ENCODE data around the gene CMPK2. TPM values are rescaled to one million over a fixed set of nuclear protein-coding genes. Genes with fewer than 3 reads are reported as not detected.
A peak's percentile ranks its signal among the peaks of the same experiment; 100 is the strongest.

Gene CMPK2
- polyA plus RNA-seq, 1 of the 3 experiments (the other 2 are of a cell fraction): 1.1 TPM

GRCh38 chr2:6864923-6865345 is 773 bp downstream of the CMPK2 start:
- no peaks in the 10 kb centered on the region for H3F3A ChIP-seq (replicated peaks; ENCODE audit: insufficient read depth)
- no peak overlapping the region for H3K27ac ChIP-seq (ENCODE audit: low read depth in 2 of 2, low read length in 1 of 2)
- peaks cover 5 to 10% of the 10 kb centered on the region in 2 experiments; a peak in 2 of 4 replicates for H3K4me1 ChIP-seq (ENCODE audit: control insufficient read depth in 1 of 2, insufficient read depth in 2 of 2, low read depth in 1 of 2, low read length in 1 of 2)
- H3K9me2 ChIP-seq: no peaks in the 10 kb centered on the region
- no peak overlapping the region for H3K9ac ChIP-seq
- no peaks in the 10 kb centered on the region for H3K27me3 ChIP-seq (ENCODE audit: insufficient read depth)
- 26% methylated on average over 18 of the region's 37 CpGs for WGBS (ENCODE audit: low lambda C conversion rate)
- H4K20me1 ChIP-seq (ENCODE audit: insufficient read depth): no peaks in the 10 kb centered on the region
- peak overlapping the region; percentile 75 to 82; a peak in 3 of 4 replicates for H3K4me3 ChIP-seq (ENCODE audit: low read depth in 2 of 2, low read length in 1 of 2)
- no peaks in the 10 kb centered on the region for H3K36me3 ChIP-seq (replicated peaks in 1 of 2; ENCODE audit: control insufficient read depth in 1 of 2, insufficient read depth in 2 of 2, low read length in 1 of 2)
- DNase-seq: no peak
- ChIA-PET CTCF (interaction anchor here (0.7 to 4.8 kb wide), 18 partner anchors 12 to 240 kb away, joined by 3 to 32 read pairs (median 4); partner anchors contain the start of gene RSAD2), POLR2A (no interaction called here)
- H2AFZ ChIP-seq (ENCODE audit: low read depth): peak overlapping the region; percentile 89; the same call in 1 of the 2 replicates
- no peak for TF ChIP-seq NFIC (IDR thresholded peaks at IDR 0.05; ENCODE audit: borderline replicate concordance)
- no peak for TF ChIP-seq ELF1 (IDR thresholded peaks at IDR 0.05)
- TF ChIP-seq RFX5 (IDR thresholded peaks at IDR 0.05; ENCODE audit: low read length): no peak
- TF ChIP-seq USF2 (IDR thresholded peaks at IDR 0.05; ENCODE audit: borderline replicate concordance, low read depth, low read length): no peak
- TF ChIP-seq SIN3A (IDR thresholded peaks at IDR 0.05; ENCODE audit: borderline replicate concordance, low read depth, low read length): no peak
- no peak for TF ChIP-seq TAF1 (IDR thresholded peaks at IDR 0.05; ENCODE audit: borderline replicate concordance, low read depth, low read length)
- no peak for TF ChIP-seq SMC3 (IDR thresholded peaks at IDR 0.05; ENCODE audit: low read depth, low read length)
- TF ChIP-seq GATA2 (CRISPR knock-in tag; IDR thresholded peaks at IDR 0.05): no peak
- no peak for TF ChIP-seq NRF1 (IDR thresholded peaks at IDR 0.05; ENCODE audit: low read depth, low read length)
- no peak for TF ChIP-seq YY1 (IDR thresholded peaks at IDR 0.05; ENCODE audit: low read depth)
- TF ChIP-seq MXI1 (IDR thresholded peaks at IDR 0.05; ENCODE audit: low read depth, low read length): no peak
- no peak for TF ChIP-seq CHD2 (IDR thresholded peaks at IDR 0.05; ENCODE audit: low read length, partially characterized antibody)
- no peak for TF ChIP-seq FOXJ3 (CRISPR knock-in tag; IDR thresholded peaks at IDR 0.05)
- no peak for TF ChIP-seq RAD21 (IDR thresholded peaks at IDR 0.05; ENCODE audit: low read length)
- no peak for TF ChIP-seq RCOR1 (IDR thresholded peaks at IDR 0.05; ENCODE audit: low read length)
- TF ChIP-seq JUND (IDR thresholded peaks at IDR 0.05): no peak
- TF ChIP-seq MEF2A (IDR thresholded peaks at IDR 0.05; ENCODE audit: borderline replicate concordance, low read depth): no peak
- TF ChIP-seq TCF12 (IDR thresholded peaks at IDR 0.05): no peak
- H3K79me2 ChIP-seq (ENCODE audit: insufficient read depth): no peaks in the 10 kb centered on the region
- H3K9me3 ChIP-seq: no peaks in the 10 kb centered on the region
- H3K4me2 ChIP-seq: peak overlapping the region; percentile 78; the same call in 1 of the 2 replicates

- Histone ChIP-seq H3F3A (replicated peaks; ENCODE audit: insufficient read depth) (no peaks in the 10 kb centered on the region), H3K9ac (no peak overlapping the region), H3K9me3 (no peaks in the 10 kb centered on the region), H2AFZ (ENCODE audit: low read depth) (no peak overlapping the region), H3K27me3 (ENCODE audit: insufficient read depth) (no peaks in the 10 kb centered on the region), H3K27ac (ENCODE audit: low read depth in 2 of 2, low read length in 1 of 2) (no peak overlapping the region), H3K9me2 (no peaks in the 10 kb centered on the region), H3K4me2 (no peak overlapping the region), H4K20me1 (ENCODE audit: insufficient read depth) (no peaks in the 10 kb centered on the region), H3K36me3 (replicated peaks in 1 of 2; ENCODE audit: control insufficient read depth in 1 of 2, insufficient read depth in 2 of 2, low read length in 1 of 2) (no peaks in the 10 kb centered on the region), H3K4me1 (ENCODE audit: control insufficient read depth in 1 of 2, insufficient read depth in 2 of 2, low read depth in 1 of 2, low read length in 1 of 2) (peaks cover 5 to 10% of the 10 kb centered on the region in 2 experiments; a peak in 2 of 4 replicates), H3K79me2 (ENCODE audit: insufficient read depth) (no peaks in the 10 kb centered on the region), H3K4me3 (ENCODE audit: low read depth in 2 of 2, low read length in 1 of 2) (no peak overlapping the region)
- POLR2A ChIA-PET: no interaction called here
- WGBS (ENCODE audit: low lambda C conversion rate): 79% methylated on average over 8 of the region's 8 CpGs
- no peak for DNase-seq
- CTCF ChIA-PET: interaction anchor here (1.9 to 4.8 kb wide), 4 partner anchors 13 to 39 kb away, joined by 5 to 32 read pairs (median 11); partner anchors contain the start of gene RSAD2
- TF ChIP-seq RXRA (IDR thresholded peaks at IDR 0.05; ENCODE audit: borderline replicate concordance, low read depth): no peak
- TF ChIP-seq POLR2AphosphoS5 (IDR thresholded peaks at IDR 0.05; ENCODE audit: low read depth, low read length): no peak
- TF ChIP-seq RCOR1 (IDR thresholded peaks at IDR 0.05; ENCODE audit: low read length): no peak
- no peak for TF ChIP-seq GATA2 (CRISPR knock-in tag; IDR thresholded peaks at IDR 0.05)
- no peak for TF ChIP-seq EZH2phosphoT487 (IDR thresholded peaks at IDR 0.05; ENCODE audit: borderline replicate concordance, low read depth)
- TF ChIP-seq JUND (IDR thresholded peaks at IDR 0.05): no peak
- no peak for TF ChIP-seq MEF2A (IDR thresholded peaks at IDR 0.05; ENCODE audit: borderline replicate concordance, low read depth)
- TF ChIP-seq TAF1 (IDR thresholded peaks at IDR 0.05; ENCODE audit: borderline replicate concordance, low read depth, low read length): no peak
- TF ChIP-seq, protein P1, sequence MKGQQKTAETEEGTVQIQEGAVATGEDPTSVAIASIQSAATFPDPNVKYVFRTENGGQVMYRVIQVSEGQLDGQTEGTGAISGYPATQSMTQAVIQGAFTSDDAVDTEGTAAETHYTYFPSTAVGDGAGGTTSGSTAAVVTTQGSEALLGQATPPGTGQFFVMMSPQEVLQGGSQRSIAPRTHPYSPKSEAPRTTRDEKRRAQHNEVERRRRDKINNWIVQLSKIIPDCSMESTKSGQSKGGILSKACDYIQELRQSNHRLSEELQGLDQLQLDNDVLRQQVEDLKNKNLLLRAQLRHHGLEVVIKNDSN (IDR thresholded peaks at IDR 0.05; ENCODE audit: borderline replicate concordance, low read depth): no peak
- no peak for TF ChIP-seq EP300 (IDR thresholded peaks at IDR 0.05; ENCODE audit: borderline replicate concordance in 1 of 2, low read depth in 1 of 2, low read length in 1 of 2)
- TF ChIP-seq NFIC (IDR thresholded peaks at IDR 0.05; ENCODE audit: borderline replicate concordance): no peak
- TF ChIP-seq, protein P2, sequence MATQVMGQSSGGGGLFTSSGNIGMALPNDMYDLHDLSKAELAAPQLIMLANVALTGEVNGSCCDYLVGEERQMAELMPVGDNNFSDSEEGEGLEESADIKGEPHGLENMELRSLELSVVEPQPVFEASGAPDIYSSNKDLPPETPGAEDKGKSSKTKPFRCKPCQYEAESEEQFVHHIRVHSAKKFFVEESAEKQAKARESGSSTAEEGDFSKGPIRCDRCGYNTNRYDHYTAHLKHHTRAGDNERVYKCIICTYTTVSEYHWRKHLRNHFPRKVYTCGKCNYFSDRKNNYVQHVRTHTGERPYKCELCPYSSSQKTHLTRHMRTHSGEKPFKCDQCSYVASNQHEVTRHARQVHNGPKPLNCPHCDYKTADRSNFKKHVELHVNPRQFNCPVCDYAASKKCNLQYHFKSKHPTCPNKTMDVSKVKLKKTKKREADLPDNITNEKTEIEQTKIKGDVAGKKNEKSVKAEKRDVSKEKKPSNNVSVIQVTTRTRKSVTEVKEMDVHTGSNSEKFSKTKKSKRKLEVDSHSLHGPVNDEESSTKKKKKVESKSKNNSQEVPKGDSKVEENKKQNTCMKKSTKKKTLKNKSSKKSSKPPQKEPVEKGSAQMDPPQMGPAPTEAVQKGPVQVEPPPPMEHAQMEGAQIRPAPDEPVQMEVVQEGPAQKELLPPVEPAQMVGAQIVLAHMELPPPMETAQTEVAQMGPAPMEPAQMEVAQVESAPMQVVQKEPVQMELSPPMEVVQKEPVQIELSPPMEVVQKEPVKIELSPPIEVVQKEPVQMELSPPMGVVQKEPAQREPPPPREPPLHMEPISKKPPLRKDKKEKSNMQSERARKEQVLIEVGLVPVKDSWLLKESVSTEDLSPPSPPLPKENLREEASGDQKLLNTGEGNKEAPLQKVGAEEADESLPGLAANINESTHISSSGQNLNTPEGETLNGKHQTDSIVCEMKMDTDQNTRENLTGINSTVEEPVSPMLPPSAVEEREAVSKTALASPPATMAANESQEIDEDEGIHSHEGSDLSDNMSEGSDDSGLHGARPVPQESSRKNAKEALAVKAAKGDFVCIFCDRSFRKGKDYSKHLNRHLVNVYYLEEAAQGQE (IDR thresholded peaks at IDR 0.05; ENCODE audit: low read depth, low read length): no peak
Measured at GRCh38 chr2:6864231-6864754, 1.4 kb downstream of the CMPK2 start.

Measured in SK-N-SH (cell line).